ENCODE data around the gene NCKAP5.

Gene NCKAP5

DNA sequence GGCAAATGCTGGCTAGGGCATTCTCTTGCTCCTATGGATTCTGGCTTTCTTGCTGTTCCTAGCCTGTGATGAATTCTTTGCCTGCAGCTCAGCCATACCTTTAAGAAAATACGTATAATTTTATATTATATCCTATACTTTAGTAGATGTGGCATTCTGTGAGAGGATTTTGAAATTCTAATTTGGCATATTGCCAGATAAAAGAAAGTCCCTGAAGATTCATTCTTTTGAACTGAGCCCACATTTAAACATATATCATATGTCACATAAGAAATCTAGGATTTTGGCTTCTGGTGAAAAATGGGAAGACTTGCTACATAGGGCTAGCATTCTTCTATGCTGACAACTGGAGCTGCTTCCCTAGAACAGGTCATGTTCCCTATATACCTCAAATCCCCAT is 806.8 kb downstream of the NCKAP5 start:
- no peaks in the 10 kb centered on the region for H3K4me1 ChIP-seq (ENCODE audit: control insufficient read depth in 1 of 2, insufficient read depth in 2 of 2, low read length in 2 of 2)
- H3K4me3 ChIP-seq (ENCODE audit: low read depth in 1 of 2, low read length in 2 of 2): no peak overlapping the region
- no peaks in the 10 kb centered on the region for H3K9me3 ChIP-seq (ENCODE audit: control insufficient read depth in 1 of 2, low read length in 2 of 2)

DNA sequence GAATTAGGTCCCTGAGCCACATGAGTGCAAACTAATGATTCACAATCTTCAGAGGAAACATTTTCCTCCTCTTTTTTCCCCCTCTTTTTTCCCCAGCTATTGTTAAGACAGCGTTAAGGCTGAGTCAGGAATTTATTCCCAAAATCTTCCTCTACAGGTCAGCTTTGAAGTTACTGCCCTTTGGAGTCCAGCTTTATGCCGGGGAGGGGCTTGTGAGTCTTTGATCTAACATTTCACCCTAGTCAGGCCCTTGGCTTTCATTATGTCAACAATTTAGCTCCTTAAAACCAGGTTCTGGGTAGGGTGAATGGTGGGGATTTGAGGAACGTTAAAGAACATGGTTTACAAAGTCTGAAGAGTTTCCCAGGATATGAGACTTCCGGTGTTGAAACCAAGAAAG is 807.3 kb downstream of the NCKAP5 start:
- H3K4me1 ChIP-seq (ENCODE audit: control insufficient read depth in 1 of 2, insufficient read depth in 2 of 2, low read length in 2 of 2): no peaks in the 10 kb centered on the region
- H3K9me3 ChIP-seq (ENCODE audit: control insufficient read depth in 1 of 2, low read length in 2 of 2): no peaks in the 10 kb centered on the region
- H3K27me3 ChIP-seq (ENCODE audit: control insufficient read depth in 1 of 2, insufficient read depth in 2 of 2, low read length in 2 of 2): no peaks in the 10 kb centered on the region
- no peaks in the 10 kb centered on the region for H3K36me3 ChIP-seq (ENCODE audit: control insufficient read depth in 1 of 2, insufficient read depth in 2 of 2, low read length in 2 of 2)
- no peak overlapping the region for H3K27ac ChIP-seq (ENCODE audit: low read depth, low read length)
- no peak overlapping the region for H3K4me3 ChIP-seq (ENCODE audit: low read depth in 1 of 2, low read length in 2 of 2)
- H3K9ac ChIP-seq (ENCODE audit: low read depth in 1 of 2, low read length in 2 of 2): no peak overlapping the region

More for the DNA sequence above, 806.8 kb downstream of the NCKAP5 start:
- Histone ChIP-seq H3K9ac (ENCODE audit: low read depth in 1 of 2, low read length in 2 of 2) (no peak overlapping the region), H3K27ac (ENCODE audit: low read depth, low read length) (no peak overlapping the region), H3K36me3 (ENCODE audit: control insufficient read depth in 1 of 2, insufficient read depth in 2 of 2, low read length in 2 of 2) (no peaks in the 10 kb centered on the region), H3K27me3 (ENCODE audit: control insufficient read depth in 1 of 2, insufficient read depth in 2 of 2, low read length in 2 of 2) (no peaks in the 10 kb centered on the region)

- Histone ChIP-seq H3K27ac (ENCODE audit: low read depth, low read length) (no peak overlapping the region), H3K36me3 (ENCODE audit: control insufficient read depth in 1 of 2, insufficient read depth in 2 of 2, low read length in 2 of 2) (no peaks in the 10 kb centered on the region), H3K4me1 (ENCODE audit: control insufficient read depth in 1 of 2, insufficient read depth in 2 of 2, low read length in 2 of 2) (no peaks in the 10 kb centered on the region), H3K9ac (ENCODE audit: low read depth in 1 of 2, low read length in 2 of 2) (no peak overlapping the region), H3K27me3 (ENCODE audit: control insufficient read depth in 1 of 2, insufficient read depth in 2 of 2, low read length in 2 of 2) (no peaks in the 10 kb centered on the region), H3K4me3 (ENCODE audit: low read depth in 1 of 2, low read length in 2 of 2) (no peak overlapping the region), H3K9me3 (ENCODE audit: control insufficient read depth in 1 of 2, low read length in 2 of 2) (no peaks in the 10 kb centered on the region)
Observed at GRCh38 chr2:132760405-132760804, 807.9 kb downstream of the NCKAP5 start.

- Histone ChIP-seq H3K9ac (ENCODE audit: low read depth in 1 of 2, low read length in 2 of 2) (no peak overlapping the region), H3K4me1 (ENCODE audit: control insufficient read depth in 1 of 2, insufficient read depth in 2 of 2, low read length in 2 of 2) (no peaks in the 10 kb centered on the region), H3K27ac (ENCODE audit: low read depth, low read length) (no peak overlapping the region), H3K9me3 (ENCODE audit: control insufficient read depth in 1 of 2, low read length in 2 of 2) (no peaks in the 10 kb centered on the region), H3K27me3 (ENCODE audit: control insufficient read depth in 1 of 2, insufficient read depth in 2 of 2, low read length in 2 of 2) (no peaks in the 10 kb centered on the region), H3K4me3 (ENCODE audit: low read depth in 1 of 2, low read length in 2 of 2) (no peak overlapping the region), H3K36me3 (ENCODE audit: control insufficient read depth in 1 of 2, insufficient read depth in 2 of 2, low read length in 2 of 2) (no peaks in the 10 kb centered on the region)
Observed at GRCh38 chr2:132758995-132759394, 809.3 kb downstream of the NCKAP5 start.

GRCh38 chr2:132757676-132758075 is 810.6 kb downstream of the NCKAP5 start:
- Histone ChIP-seq H3K9ac (ENCODE audit: low read depth in 1 of 2, low read length in 2 of 2) (no peak overlapping the region), H3K27me3 (ENCODE audit: control insufficient read depth in 1 of 2, insufficient read depth in 2 of 2, low read length in 2 of 2) (no peaks in the 10 kb centered on the region), H3K4me1 (ENCODE audit: control insufficient read depth in 1 of 2, insufficient read depth in 2 of 2, low read length in 2 of 2) (no peaks in the 10 kb centered on the region), H3K27ac (ENCODE audit: low read depth, low read length) (no peak overlapping the region), H3K4me3 (ENCODE audit: low read depth in 1 of 2, low read length in 2 of 2) (no peak overlapping the region), H3K36me3 (ENCODE audit: control insufficient read depth in 1 of 2, insufficient read depth in 2 of 2, low read length in 2 of 2) (no peaks in the 10 kb centered on the region), H3K9me3 (ENCODE audit: control insufficient read depth in 1 of 2, low read length in 2 of 2) (no peaks in the 10 kb centered on the region)

DNA sequence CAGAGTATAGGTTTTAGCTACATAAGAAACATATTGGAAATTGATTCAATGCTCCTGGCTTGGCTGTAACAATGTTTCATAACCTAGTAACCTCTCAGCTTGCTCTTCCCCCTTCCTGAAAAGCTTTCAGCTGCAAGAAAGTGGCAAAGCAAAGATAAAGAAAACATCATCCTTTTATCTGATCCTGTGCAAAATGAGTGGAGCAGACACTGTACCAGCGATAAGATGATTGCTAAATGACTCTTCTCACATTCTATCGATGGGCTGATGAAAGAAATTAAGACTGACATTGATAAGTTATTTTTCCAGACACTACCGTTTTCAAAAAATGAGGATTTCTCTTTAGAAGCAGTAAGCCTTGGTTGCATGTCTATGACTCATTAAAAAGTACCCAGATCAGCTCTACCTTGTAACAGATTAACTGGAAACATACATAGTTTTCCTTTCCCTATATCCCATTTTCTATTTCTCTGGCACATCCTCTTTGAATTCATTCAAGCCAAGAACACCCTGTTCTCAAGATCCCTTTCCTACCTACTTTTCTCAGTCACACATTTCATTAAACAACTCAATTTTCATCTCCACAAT is 811.2 kb downstream of the NCKAP5 start:
- no peaks in the 10 kb centered on the region for H3K27me3 ChIP-seq (ENCODE audit: control insufficient read depth in 1 of 2, insufficient read depth in 2 of 2, low read length in 2 of 2)
- no peaks in the 10 kb centered on the region for H3K4me1 ChIP-seq (ENCODE audit: control insufficient read depth in 1 of 2, insufficient read depth in 2 of 2, low read length in 2 of 2)
- no peak overlapping the region for H3K4me3 ChIP-seq (ENCODE audit: low read depth in 1 of 2, low read length in 2 of 2)
- H3K27ac ChIP-seq (ENCODE audit: low read depth, low read length): no peak overlapping the region
- H3K9me3 ChIP-seq (ENCODE audit: control insufficient read depth in 1 of 2, low read length in 2 of 2): no peaks in the 10 kb centered on the region
- H3K36me3 ChIP-seq (ENCODE audit: control insufficient read depth in 1 of 2, insufficient read depth in 2 of 2, low read length in 2 of 2): no peaks in the 10 kb centered on the region
- H3K9ac ChIP-seq (ENCODE audit: low read depth in 1 of 2, low read length in 2 of 2): no peak overlapping the region

DNA sequence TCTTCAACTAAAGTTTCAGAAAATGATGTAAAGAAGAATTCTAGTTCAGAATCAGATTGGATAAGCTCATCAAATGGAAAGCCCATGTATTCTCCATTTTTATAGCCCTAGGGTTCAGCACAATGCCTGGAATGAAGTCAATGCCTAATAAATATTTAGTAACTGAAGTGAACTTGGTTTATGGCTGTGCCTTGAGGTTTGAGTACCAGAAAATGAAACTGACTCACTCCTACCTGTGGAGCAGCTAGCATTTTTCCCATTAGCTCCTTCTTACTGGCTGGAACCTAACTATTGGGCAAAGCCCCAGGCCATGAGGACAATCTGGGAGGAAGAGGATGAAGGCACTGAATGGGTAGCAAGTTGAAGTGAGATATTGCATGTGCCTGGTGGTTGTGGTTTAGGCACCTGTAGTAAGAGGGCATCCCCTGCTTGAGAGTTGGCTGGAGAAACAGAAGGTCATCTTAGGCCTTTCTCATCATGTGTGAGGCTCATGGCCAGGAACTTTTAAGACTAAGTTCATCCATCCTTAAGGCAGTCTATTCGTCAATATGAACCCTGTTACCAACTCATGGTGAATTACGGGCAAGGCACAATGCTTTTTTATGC is 813.3 kb downstream of the NCKAP5 start:
- Histone ChIP-seq H3K4me1 (ENCODE audit: control insufficient read depth in 1 of 2, insufficient read depth in 2 of 2, low read length in 2 of 2) (no peaks in the 10 kb centered on the region), H3K36me3 (ENCODE audit: control insufficient read depth in 1 of 2, insufficient read depth in 2 of 2, low read length in 2 of 2) (no peaks in the 10 kb centered on the region), H3K9ac (ENCODE audit: low read depth in 1 of 2, low read length in 2 of 2) (no peak overlapping the region), H3K27ac (ENCODE audit: low read depth, low read length) (no peak overlapping the region), H3K4me3 (ENCODE audit: low read depth in 1 of 2, low read length in 2 of 2) (no peak overlapping the region), H3K27me3 (ENCODE audit: control insufficient read depth in 1 of 2, insufficient read depth in 2 of 2, low read length in 2 of 2) (no peaks in the 10 kb centered on the region), H3K9me3 (ENCODE audit: control insufficient read depth in 1 of 2, low read length in 2 of 2) (no peaks in the 10 kb centered on the region)

GRCh38 chr2:132754392-132754791 is 813.9 kb downstream of the NCKAP5 start:
- Histone ChIP-seq H3K36me3 (ENCODE audit: control insufficient read depth in 1 of 2, insufficient read depth in 2 of 2, low read length in 2 of 2) (no peaks in the 10 kb centered on the region), H3K4me3 (ENCODE audit: low read depth in 1 of 2, low read length in 2 of 2) (no peak overlapping the region), H3K9me3 (ENCODE audit: control insufficient read depth in 1 of 2, low read length in 2 of 2) (no peaks in the 10 kb centered on the region), H3K9ac (ENCODE audit: low read depth in 1 of 2, low read length in 2 of 2) (no peak overlapping the region), H3K4me1 (ENCODE audit: control insufficient read depth in 1 of 2, insufficient read depth in 2 of 2, low read length in 2 of 2) (no peaks in the 10 kb centered on the region), H3K27me3 (ENCODE audit: control insufficient read depth in 1 of 2, insufficient read depth in 2 of 2, low read length in 2 of 2) (no peaks in the 10 kb centered on the region), H3K27ac (ENCODE audit: low read depth, low read length) (no peak overlapping the region)

DNA sequence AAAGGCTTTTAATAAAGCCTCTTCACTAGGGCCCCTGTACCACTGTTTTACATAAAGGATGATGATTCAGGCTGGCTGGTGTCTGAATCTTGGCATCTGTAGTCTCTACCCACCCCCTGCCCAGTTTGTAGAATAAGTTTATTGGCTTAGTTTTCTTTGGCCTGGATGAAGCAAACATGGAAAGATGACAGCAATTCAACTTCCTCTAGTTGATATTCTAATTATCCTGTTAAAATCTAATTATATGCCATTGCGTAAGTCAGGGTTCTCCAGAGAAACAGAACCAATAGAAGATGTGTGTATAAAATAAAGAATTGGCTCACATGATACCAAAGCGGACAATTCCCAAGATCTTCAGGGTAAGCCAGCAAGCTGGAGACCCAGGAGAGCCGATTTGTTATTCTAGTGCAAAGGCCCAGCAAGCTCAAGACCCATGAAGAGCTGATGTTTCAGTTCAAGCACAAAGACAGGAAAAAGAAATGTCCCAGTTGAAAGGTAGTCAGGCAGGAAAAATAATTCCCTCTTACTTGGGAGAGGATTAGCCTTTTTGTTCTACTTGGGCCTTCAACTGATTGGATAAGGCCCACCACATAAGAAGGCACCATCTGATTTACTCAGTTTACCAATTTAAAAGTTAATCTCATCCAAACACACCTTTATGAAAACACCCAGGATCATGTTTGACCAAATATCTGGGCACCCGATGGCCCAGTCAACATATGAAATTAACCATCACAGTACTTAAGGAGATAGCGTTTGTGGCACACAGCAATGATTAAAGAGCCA is 815.6 kb downstream of the NCKAP5 start:
- no peaks in the 10 kb centered on the region for H3K4me1 ChIP-seq (ENCODE audit: control insufficient read depth in 1 of 2, insufficient read depth in 2 of 2, low read length in 2 of 2)
- no peaks in the 10 kb centered on the region for H3K9me3 ChIP-seq (ENCODE audit: control insufficient read depth in 1 of 2, low read length in 2 of 2)
- no peak overlapping the region for H3K4me3 ChIP-seq (ENCODE audit: low read depth in 1 of 2, low read length in 2 of 2)
- H3K9ac ChIP-seq (ENCODE audit: low read depth in 1 of 2, low read length in 2 of 2): no peak overlapping the region
- H3K27me3 ChIP-seq (ENCODE audit: control insufficient read depth in 1 of 2, insufficient read depth in 2 of 2, low read length in 2 of 2): no peaks in the 10 kb centered on the region
- no peak overlapping the region for H3K27ac ChIP-seq (ENCODE audit: low read depth, low read length)
- H3K36me3 ChIP-seq (ENCODE audit: control insufficient read depth in 1 of 2, insufficient read depth in 2 of 2, low read length in 2 of 2): no peaks in the 10 kb centered on the region

GRCh38 chr2:132751836-132752235 is 816.4 kb downstream of the NCKAP5 start:
- no peaks in the 10 kb centered on the region for H3K9me3 ChIP-seq (ENCODE audit: control insufficient read depth in 1 of 2, low read length in 2 of 2)
- no peaks in the 10 kb centered on the region for H3K27me3 ChIP-seq (ENCODE audit: control insufficient read depth in 1 of 2, insufficient read depth in 2 of 2, low read length in 2 of 2)
- H3K4me3 ChIP-seq (ENCODE audit: low read depth in 1 of 2, low read length in 2 of 2): no peak overlapping the region
- H3K4me1 ChIP-seq (ENCODE audit: control insufficient read depth in 1 of 2, insufficient read depth in 2 of 2, low read length in 2 of 2): no peaks in the 10 kb centered on the region
- H3K27ac ChIP-seq (ENCODE audit: low read depth, low read length): no peak overlapping the region
- no peak overlapping the region for H3K9ac ChIP-seq (ENCODE audit: low read depth in 1 of 2, low read length in 2 of 2)
- no peaks in the 10 kb centered on the region for H3K36me3 ChIP-seq (ENCODE audit: control insufficient read depth in 1 of 2, insufficient read depth in 2 of 2, low read length in 2 of 2)
